Measurements from ENCODE around the gene PGLYRP1. TPM values are rescaled to one million over a fixed set of nuclear protein-coding genes. Genes with fewer than 3 reads are reported as not detected.
A peak's percentile ranks its signal among the peaks of the same experiment; 100 is the strongest.

The PGLYRP1 gene
- total and polyA plus RNA-seq, 2 experiments from 2014 or later = not detected

DNA sequence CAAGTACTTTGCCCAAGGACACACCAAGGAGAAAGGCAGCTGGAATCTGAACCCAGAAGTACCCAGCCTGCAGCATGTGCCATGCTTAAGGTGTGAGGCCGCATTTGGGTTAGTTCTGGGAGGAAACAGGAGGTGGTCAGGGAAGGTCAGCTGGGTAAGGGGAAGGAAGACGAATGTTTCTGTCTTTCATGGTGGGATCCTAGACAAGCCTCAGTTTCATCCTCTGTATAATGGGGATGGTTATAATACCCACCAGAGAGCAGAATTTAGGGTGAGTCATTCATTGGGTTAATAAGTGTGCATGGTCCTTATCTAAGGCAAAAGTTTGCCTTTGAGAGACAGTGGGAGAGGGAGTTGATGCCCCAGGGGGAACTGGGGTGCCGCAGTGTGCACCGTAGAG is 24.0 kb downstream of the PGLYRP1 start:
- Histone ChIP-seq H3K27ac (no peak overlapping the region), H3K4me2 (ENCODE audit: unreplicated experiment) (no peak overlapping the region), H3K79me2 (ENCODE audit: insufficient read depth) (peaks cover 11% of the 10 kb centered on the region), H3K9ac (no peak overlapping the region), H3K4me3 (no peak overlapping the region), H3K27me3 (replicated peaks; ENCODE audit: insufficient read depth) (no peaks in the 10 kb centered on the region), H2AFZ (no peak overlapping the region), H3K9me2 (ENCODE audit: insufficient read depth) (no peaks in the 10 kb centered on the region), H3K9me3 (ENCODE audit: low read depth) (no peaks in the 10 kb centered on the region), H3K4me1 (ENCODE audit: insufficient read depth) (peaks cover 4% of the 10 kb centered on the region; the same call in 1 of the 2 replicates), H4K20me1 (ENCODE audit: insufficient read depth) (no peaks in the 10 kb centered on the region), H3F3A (ENCODE audit: insufficient read depth) (no peaks in the 10 kb centered on the region), H3K36me3 (ENCODE audit: low read depth) (no peaks in the 10 kb centered on the region)
- no peak for DNase-seq
- TF ChIP-seq EZH2phosphoT487 (IDR thresholded peaks at IDR 0.05; ENCODE audit: insufficient read depth, low read depth) = no peak
- no peak for TF ChIP-seq EZH2 (IDR thresholded peaks at IDR 0.05; ENCODE audit: insufficient read depth, poor library complexity, severe bottlenecking)
- WGBS, 2 experiments (ENCODE audit: low coverage in 1 of 2, low lambda C conversion rate in 2 of 2, missing lambda C conversion rate in 2 of 2) = 92 to 96% methylated on average over 4 of the region's 4 CpGs
- in situ Hi-C loops (cut with MboI) = no loop called here

DNA sequence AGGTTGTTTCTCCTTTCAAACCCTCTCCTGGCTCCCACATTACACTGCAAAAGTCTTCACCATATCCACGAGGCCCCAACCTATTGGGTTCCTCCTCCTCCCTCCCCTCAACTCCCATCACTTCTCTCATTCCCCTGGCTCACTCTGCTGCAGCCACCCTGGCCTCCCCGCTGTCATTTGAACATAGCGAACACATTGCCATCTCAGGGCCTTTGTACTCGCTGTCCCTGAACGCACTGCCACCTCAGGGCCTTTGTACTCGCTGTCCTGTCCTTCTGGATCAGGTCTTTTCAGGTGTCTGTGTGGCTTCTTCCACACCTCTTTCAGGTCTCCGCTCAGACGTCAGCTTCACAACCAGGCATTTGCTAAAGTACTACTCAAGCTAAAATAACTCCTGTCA is 25.9 kb downstream of the PGLYRP1 start:
- 96 to 98% methylated on average over 8 of the region's 8 CpGs for WGBS, 2 experiments (ENCODE audit: low coverage in 1 of 2, low lambda C conversion rate in 2 of 2, missing lambda C conversion rate in 2 of 2)
- Histone ChIP-seq H4K20me1 (ENCODE audit: insufficient read depth) (no peaks in the 10 kb centered on the region), H3K27me3 (replicated peaks; ENCODE audit: insufficient read depth) (no peaks in the 10 kb centered on the region), H3K9me3 (ENCODE audit: low read depth) (no peaks in the 10 kb centered on the region), H3K4me3 (no peak overlapping the region), H3K4me1 (ENCODE audit: insufficient read depth) (peaks cover 4% of the 10 kb centered on the region; the same call in 1 of the 2 replicates), H3K27ac (no peak overlapping the region), H3K4me2 (ENCODE audit: unreplicated experiment) (no peak overlapping the region), H3K79me2 (ENCODE audit: insufficient read depth) (peaks cover 11% of the 10 kb centered on the region), H3K9ac (no peak overlapping the region), H2AFZ (no peak overlapping the region), H3F3A (ENCODE audit: insufficient read depth) (no peaks in the 10 kb centered on the region), H3K36me3 (ENCODE audit: low read depth) (no peaks in the 10 kb centered on the region), H3K9me2 (ENCODE audit: insufficient read depth) (no peaks in the 10 kb centered on the region)
- in situ Hi-C loops (cut with MboI) = no loop called here
- DNase-seq = no peak
- TF ChIP-seq EZH2phosphoT487 (IDR thresholded peaks at IDR 0.05; ENCODE audit: insufficient read depth, low read depth) = no peak
- no peak for TF ChIP-seq EZH2 (IDR thresholded peaks at IDR 0.05; ENCODE audit: insufficient read depth, poor library complexity, severe bottlenecking)

DNA sequence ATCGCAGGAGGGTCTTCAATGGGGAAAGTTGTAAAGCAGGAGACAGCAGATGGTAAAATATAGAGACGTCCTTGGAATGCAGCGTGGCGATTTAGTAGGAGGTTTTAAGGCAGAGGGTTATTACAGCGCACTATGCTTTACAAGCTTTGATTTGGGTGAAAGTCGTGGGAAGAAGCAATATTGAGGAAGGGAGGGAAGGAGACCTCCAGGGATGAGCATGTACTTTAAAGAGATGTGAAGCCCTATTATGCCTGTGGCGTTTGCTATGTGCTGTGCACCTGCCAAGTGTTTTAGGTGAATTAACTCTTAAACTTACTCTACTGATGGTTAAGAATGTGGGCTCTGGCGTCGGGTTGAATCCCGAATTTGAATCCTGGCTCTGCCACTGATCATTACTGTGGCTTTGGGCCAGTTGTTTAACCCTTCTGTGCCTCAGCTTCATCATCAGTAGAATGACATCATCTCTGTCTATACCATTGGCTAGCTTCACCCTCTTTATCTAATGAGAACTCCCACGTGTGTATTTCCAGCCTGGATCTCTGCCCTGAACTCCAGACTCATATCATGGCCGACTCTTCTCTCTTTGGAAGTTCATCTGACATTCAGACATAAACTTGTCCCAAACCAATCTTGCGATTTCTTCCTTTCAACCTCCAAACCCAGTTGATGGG is 27.0 kb downstream of the PGLYRP1 start:
- in situ Hi-C loops (cut with MboI) = no loop called here
- H3K9me2 ChIP-seq (ENCODE audit: insufficient read depth) = no peaks in the 10 kb centered on the region
- peak overlapping the region; percentile 13; the same call in 1 of the 2 replicates for H3K27ac ChIP-seq
- no peaks in the 10 kb centered on the region for H3K36me3 ChIP-seq (ENCODE audit: low read depth)
- H3K79me2 ChIP-seq (ENCODE audit: insufficient read depth) = peaks cover 11% of the 10 kb centered on the region; the same call in 1 of the 2 replicates
- WGBS, 2 experiments (ENCODE audit: low coverage in 1 of 2, low lambda C conversion rate in 2 of 2, missing lambda C conversion rate in 2 of 2) = 8 to 9% methylated on average over 13 of the region's 13 CpGs
- H3F3A ChIP-seq (ENCODE audit: insufficient read depth) = no peaks in the 10 kb centered on the region
- peaks cover 4% of the 10 kb centered on the region; the same call in 1 of the 2 replicates for H3K4me1 ChIP-seq (ENCODE audit: insufficient read depth)
- no peaks in the 10 kb centered on the region for H3K27me3 ChIP-seq (replicated peaks; ENCODE audit: insufficient read depth)
- H3K4me3 ChIP-seq = peak overlapping the region; percentile 93
- peak overlapping the region; percentile 92 for H3K4me2 ChIP-seq (ENCODE audit: unreplicated experiment)
- no peaks in the 10 kb centered on the region for H4K20me1 ChIP-seq (ENCODE audit: insufficient read depth)
- peak; percentile 58 for DNase-seq
- no peak for TF ChIP-seq EZH2phosphoT487 (IDR thresholded peaks at IDR 0.05; ENCODE audit: insufficient read depth, low read depth)
- H2AFZ ChIP-seq = peak overlapping the region; percentile 92
- H3K9me3 ChIP-seq (ENCODE audit: low read depth) = no peaks in the 10 kb centered on the region
- peak overlapping the region; percentile 85 for H3K9ac ChIP-seq

DNA sequence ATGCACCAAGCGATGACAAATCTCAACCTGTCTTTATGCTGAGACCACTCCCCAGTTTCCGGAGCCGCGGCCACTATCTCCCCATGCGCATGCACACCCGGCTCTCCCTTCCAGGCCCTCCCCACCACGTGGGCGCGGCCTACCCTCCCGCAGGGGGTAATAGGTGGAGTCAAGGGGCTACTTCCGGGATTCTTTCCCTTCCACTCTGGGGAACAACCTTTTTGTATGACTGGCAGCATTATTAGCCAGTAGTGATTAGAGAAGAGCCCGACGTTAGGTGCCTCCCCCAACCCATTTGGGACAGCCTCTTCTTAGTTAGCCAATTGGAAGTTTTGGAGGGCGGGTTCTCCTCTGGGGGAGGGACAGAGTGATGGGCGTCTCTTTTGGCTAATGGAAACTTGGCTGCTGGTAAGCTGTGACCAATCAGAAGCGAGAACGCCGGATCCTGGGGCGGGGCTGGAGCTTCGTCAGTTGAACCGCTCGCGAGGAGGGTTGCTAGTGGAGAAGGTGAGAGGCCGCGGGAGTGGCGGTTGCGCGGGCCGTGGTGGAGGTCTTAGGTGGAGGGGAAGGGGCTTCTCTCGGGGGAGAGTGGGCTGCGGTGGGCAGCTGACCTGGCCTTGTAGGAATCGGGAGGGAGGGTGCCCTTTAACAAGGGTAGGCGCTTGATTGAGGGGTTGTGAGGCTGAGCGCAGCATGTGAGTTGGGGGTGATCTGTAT is 27.7 kb downstream of the PGLYRP1 start, which contains the start of gene CCDC61:
CCDC61 (plus strand) TSS at position 470 of the 717 bp plus-strand sequence. CDS start 7,552 bp downstream, outside the sequence.
- Histone ChIP-seq H3K4me2 (ENCODE audit: unreplicated experiment) (peak within 1 kb of the TSS; percentile 92), H3K27ac (peak within 1 kb of the TSS; percentile 17; the same call in 1 of the 2 replicates), H4K20me1 (ENCODE audit: insufficient read depth) (no peaks in the 10 kb centered on the region), H2AFZ (peak within 1 kb of the TSS; percentile 94), H3K79me2 (ENCODE audit: insufficient read depth) (peaks cover 11% of the 10 kb centered on the region; the same call in 1 of the 2 replicates), H3K4me1 (ENCODE audit: insufficient read depth) (peaks cover 4% of the 10 kb centered on the region; the same call in 1 of the 2 replicates), H3K9me2 (ENCODE audit: insufficient read depth) (no peaks in the 10 kb centered on the region), H3K9me3 (ENCODE audit: low read depth) (no peaks in the 10 kb centered on the region), H3K9ac (peak within 1 kb of the TSS; percentile 85), H3F3A (ENCODE audit: insufficient read depth) (no peaks in the 10 kb centered on the region), H3K4me3 (peak within 1 kb of the TSS; percentile 93), H3K36me3 (ENCODE audit: low read depth) (no peaks in the 10 kb centered on the region), H3K27me3 (replicated peaks; ENCODE audit: insufficient read depth) (no peaks in the 10 kb centered on the region)
- 1% methylated on average over 33 to 34 of the region's 34 CpGs for WGBS, 2 experiments (ENCODE audit: low coverage in 1 of 2, low lambda C conversion rate in 2 of 2, missing lambda C conversion rate in 2 of 2)
- TF ChIP-seq EZH2 (IDR thresholded peaks at IDR 0.05; ENCODE audit: insufficient read depth, poor library complexity, severe bottlenecking) (no peak), EZH2phosphoT487 (IDR thresholded peaks at IDR 0.05; ENCODE audit: insufficient read depth, low read depth) (no peak)
- in situ Hi-C loops (cut with MboI) = no loop called here
- peak; percentile 98 for DNase-seq

Measured in GM23248 (cell line).